GM12878 (cell line): ENCODE results near the gene DNAH9.

ENCODE experiments used
- CEBPB ChIP-seq, 2 experiments: fragments of 150-350 bp in 1 of 2; IDR thresholded peaks; 2 replicates each; pipeline ENCODE4 v1.6.1; 2012 to 2014; ENCODE audit warnings: low read depth in 2 of 2, low read length in 2 of 2, borderline replicate concordance in 1 of 2, inconsistent platforms in 1 of 2
- CHD1 ChIP-seq: IDR thresholded peaks from 2 replicates; pipeline ENCODE4 v1.6.1; 2012; ENCODE audit warnings: low read depth, low read length, improper control_type of control experiment
- PAX8 ChIP-seq: fragments of 450-650 bp; IDR thresholded peaks from 2 replicates; pipeline ENCODE4 v1.6.1; 2017; ENCODE audit warnings: mild to moderate bottlenecking, moderate library complexity
- SREBF1 ChIP-seq: IDR thresholded peaks from 2 replicates; pipeline ENCODE4 v1.6.1; 2012; ENCODE audit warnings: mild to moderate bottlenecking, low read length
- TF ChIP-seq, protein P1 (sequence below), 3 experiments: IDR thresholded peaks in 2 of 3; conservative IDR thresholded peaks in 1 of 3; 2 replicates each; pipeline ENCODE4 v1.5.1; 2011; ENCODE audit warnings: low read depth in 3 of 3, low read length in 3 of 3, mild to moderate bottlenecking in 3 of 3, control low read depth in 2 of 3, moderate library complexity in 2 of 3, inconsistent platforms in 1 of 3, mixed read lengths in 1 of 3; ENCODE audit not compliant: control insufficient read depth in 2 of 3, insufficient read depth in 1 of 3; ENCODE audit errors: extremely low read depth in 1 of 3
- TF ChIP-seq, protein P2 (sequence below): fragments of 450-650 bp; IDR thresholded peaks from 2 replicates; pipeline ENCODE4 v1.6.1; 2018; ENCODE audit warnings: borderline replicate concordance, mild to moderate bottlenecking; ENCODE audit not compliant: partially characterized antibody
- TF ChIP-seq, protein P3 (sequence below): IDR thresholded peaks from 2 replicates; pipeline ENCODE4 v1.6.1; 2011; ENCODE audit warnings: low read depth, mild to moderate bottlenecking, low read length, moderate library complexity, borderline replicate concordance; ENCODE audit errors: extremely low read depth

DNA sequence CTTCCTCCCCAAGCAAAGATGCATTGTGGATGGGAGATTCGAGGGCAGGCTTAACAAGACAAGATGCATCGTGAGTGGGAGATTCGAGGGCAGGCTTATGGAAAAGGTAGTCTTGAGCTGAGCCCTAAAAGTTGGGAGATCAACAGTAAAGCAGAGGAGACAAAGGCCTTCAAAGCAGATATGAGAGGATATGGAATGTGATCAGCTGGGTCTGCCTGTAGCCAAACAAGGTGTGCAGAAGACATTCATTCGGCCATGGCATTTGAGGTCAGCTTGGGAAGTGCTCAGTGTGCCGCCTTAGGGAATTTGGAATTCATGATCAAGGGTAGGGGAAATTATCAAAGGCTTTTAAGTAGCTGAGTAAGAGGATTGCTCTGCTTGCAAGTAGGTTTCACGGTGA, 39.5 kb downstream of the DNAH9 start:
- TF ChIP-seq CEBPB (IDR thresholded peaks at IDR 0.05; ENCODE audit: borderline replicate concordance in 1 of 2, low read depth in 2 of 2, low read length in 2 of 2) (no peak), SREBF1 (no peak), PAX8 (no peak), CHD1 (no peak)
- TF ChIP-seq, protein P1, sequence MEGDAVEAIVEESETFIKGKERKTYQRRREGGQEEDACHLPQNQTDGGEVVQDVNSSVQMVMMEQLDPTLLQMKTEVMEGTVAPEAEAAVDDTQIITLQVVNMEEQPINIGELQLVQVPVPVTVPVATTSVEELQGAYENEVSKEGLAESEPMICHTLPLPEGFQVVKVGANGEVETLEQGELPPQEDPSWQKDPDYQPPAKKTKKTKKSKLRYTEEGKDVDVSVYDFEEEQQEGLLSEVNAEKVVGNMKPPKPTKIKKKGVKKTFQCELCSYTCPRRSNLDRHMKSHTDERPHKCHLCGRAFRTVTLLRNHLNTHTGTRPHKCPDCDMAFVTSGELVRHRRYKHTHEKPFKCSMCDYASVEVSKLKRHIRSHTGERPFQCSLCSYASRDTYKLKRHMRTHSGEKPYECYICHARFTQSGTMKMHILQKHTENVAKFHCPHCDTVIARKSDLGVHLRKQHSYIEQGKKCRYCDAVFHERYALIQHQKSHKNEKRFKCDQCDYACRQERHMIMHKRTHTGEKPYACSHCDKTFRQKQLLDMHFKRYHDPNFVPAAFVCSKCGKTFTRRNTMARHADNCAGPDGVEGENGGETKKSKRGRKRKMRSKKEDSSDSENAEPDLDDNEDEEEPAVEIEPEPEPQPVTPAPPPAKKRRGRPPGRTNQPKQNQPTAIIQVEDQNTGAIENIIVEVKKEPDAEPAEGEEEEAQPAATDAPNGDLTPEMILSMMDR (IDR thresholded peaks at IDR 0.05 in 2 of 3, conservative IDR thresholded peaks at IDR 0.05 in 1 of 3; ENCODE audit: control insufficient read depth in 2 of 3, extremely low read depth in 1 of 3, insufficient read depth in 1 of 3, low read depth in 3 of 3, low read length in 3 of 3) = no peak
- TF ChIP-seq, protein P2, sequence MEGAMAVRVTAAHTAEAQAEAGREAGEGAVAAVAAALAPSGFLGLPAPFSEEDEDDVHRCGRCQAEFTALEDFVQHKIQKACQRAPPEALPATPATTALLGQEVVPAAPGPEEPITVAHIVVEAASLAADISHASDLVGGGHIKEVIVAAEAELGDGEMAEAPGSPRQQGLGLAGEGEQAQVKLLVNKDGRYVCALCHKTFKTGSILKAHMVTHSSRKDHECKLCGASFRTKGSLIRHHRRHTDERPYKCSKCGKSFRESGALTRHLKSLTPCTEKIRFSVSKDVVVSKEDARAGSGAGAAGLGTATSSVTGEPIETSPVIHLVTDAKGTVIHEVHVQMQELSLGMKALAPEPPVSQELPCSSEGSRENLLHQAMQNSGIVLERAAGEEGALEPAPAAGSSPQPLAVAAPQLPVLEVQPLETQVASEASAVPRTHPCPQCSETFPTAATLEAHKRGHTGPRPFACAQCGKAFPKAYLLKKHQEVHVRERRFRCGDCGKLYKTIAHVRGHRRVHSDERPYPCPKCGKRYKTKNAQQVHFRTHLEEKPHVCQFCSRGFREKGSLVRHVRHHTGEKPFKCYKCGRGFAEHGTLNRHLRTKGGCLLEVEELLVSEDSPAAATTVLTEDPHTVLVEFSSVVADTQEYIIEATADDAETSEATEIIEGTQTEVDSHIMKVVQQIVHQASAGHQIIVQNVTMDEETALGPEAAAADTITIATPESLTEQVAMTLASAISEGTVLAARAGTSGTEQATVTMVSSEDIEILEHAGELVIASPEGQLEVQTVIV = no peak
- TF ChIP-seq, protein P3, sequence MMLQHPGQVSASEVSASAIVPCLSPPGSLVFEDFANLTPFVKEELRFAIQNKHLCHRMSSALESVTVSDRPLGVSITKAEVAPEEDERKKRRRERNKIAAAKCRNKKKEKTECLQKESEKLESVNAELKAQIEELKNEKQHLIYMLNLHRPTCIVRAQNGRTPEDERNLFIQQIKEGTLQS = no peak
